Mammary epithelial cell (primary cell): Measurements from ENCODE around the gene NRG3.

Experiments
- CTCF ChIP-seq, 2 donors: IDR thresholded peaks in 1 of 2; conservative IDR thresholded peaks in 1 of 2; 2 replicates each; pipeline ENCODE4 v1.5.1; 2011 to 2012; ENCODE audit warnings: inconsistent platforms in 2 of 2, low read length in 2 of 2, mild to moderate bottlenecking in 2 of 2, control low read depth in 1 of 2, low read depth in 1 of 2; ENCODE audit not compliant: insufficient read depth in 1 of 2; ENCODE audit errors: extremely low read depth in 1 of 2
- EZH2 ChIP-seq: IDR thresholded peaks from 2 replicates; pipeline ENCODE4 v1.6.1; 2012; ENCODE audit warnings: low read length, inconsistent platforms, borderline replicate concordance

- TF ChIP-seq EZH2 (no peak), CTCF (conservative IDR thresholded peaks at IDR 0.05 in 1 of 2, IDR thresholded peaks at IDR 0.05 in 1 of 2; ENCODE audit: extremely low read depth in 1 of 2, insufficient read depth in 1 of 2, low read depth in 1 of 2, low read length in 2 of 2) (no peak)
These were observed 503.2 kb downstream of the NRG3 start for GRCh38 chr10:82378146-82378545.
